HepG2 (cell line): ENCODE measurements around the gene IFNAR1. TPM values are rescaled to one million over a fixed set of nuclear protein-coding genes. Genes with fewer than 3 reads are reported as not detected.

Experiments used
- HDAC1 ChIP-seq: sonication (generic); formaldehyde crosslinking; IDR thresholded peaks from 2 replicates; pipeline ENCODE4 v1.5.1; 2020; ENCODE audit warnings: mild to moderate bottlenecking, missing genetic modification reagents
- HOXA9 ChIP-seq: sonication (generic); formaldehyde crosslinking; IDR thresholded peaks from 2 replicates; pipeline ENCODE4 v1.8.1; 2022; ENCODE audit warnings: missing genetic modification reagents, mild to moderate bottlenecking, moderate library complexity, borderline replicate concordance
- KDM6A ChIP-seq: IDR thresholded peaks from 2 replicates; pipeline ENCODE4 v1.6.1; 2016; ENCODE audit warnings: low read depth
- KLF16 ChIP-seq, 2 experiments: sonication (generic) in 1 of 2; formaldehyde crosslinking in 1 of 2; IDR thresholded peaks; 2 replicates each; pipeline versions ENCODE4 v1.6.1 to v1.8.0; 2016 to 2023; ENCODE audit warnings: missing genetic modification reagents in 2 of 2, missing compliant biosample characterization in 1 of 2
- MTF2 ChIP-seq: sonication (generic); formaldehyde crosslinking; IDR thresholded peaks from 2 replicates; pipeline ENCODE4 v1.5.0; 2020; ENCODE audit warnings: missing genetic modification reagents, borderline replicate concordance
- NFE2L2 ChIP-seq: fragments of 150-350 bp; IDR thresholded peaks from 2 replicates; pipeline ENCODE4 v1.6.1; 2014; ENCODE audit warnings: low read length
- RARA ChIP-seq: IDR thresholded peaks from 2 replicates; pipeline ENCODE4 v1.6.1; 2016; ENCODE audit warnings: missing genetic modification reagents, missing compliant biosample characterization
- RBFOX2 ChIP-seq: fragments of 200-400 bp; formaldehyde crosslinking; IDR thresholded peaks from 2 replicates; pipeline ENCODE4 v1.6.1; 2017; ENCODE audit warnings: low read depth, mild to moderate bottlenecking, low read length
- REL ChIP-seq: sonication (generic); formaldehyde crosslinking; conservative IDR thresholded peaks from 2 replicates; pipeline ENCODE4 v1.8.0; 2022; ENCODE audit warnings: mild to moderate bottlenecking, missing genetic modification reagents, moderate library complexity
- SALL1 ChIP-seq: sonication (generic); formaldehyde crosslinking; IDR thresholded peaks from 2 replicates; pipeline ENCODE4 v1.8.0; 2022; ENCODE audit warnings: mild to moderate bottlenecking, missing genetic modification reagents
- SMAD3 ChIP-seq: sonication (generic); formaldehyde crosslinking; IDR thresholded peaks from 2 replicates; pipeline ENCODE4 v1.4.0; 2020; ENCODE audit warnings: missing genetic modification reagents
- SOX5 ChIP-seq: IDR thresholded peaks from 2 replicates; pipeline ENCODE4 v1.6.1; 2016; ENCODE audit warnings: borderline replicate concordance
- ZNF30 ChIP-seq: sonication (generic); formaldehyde crosslinking; IDR thresholded peaks from 2 replicates; pipeline ENCODE4 v1.5.0; 2020; ENCODE audit warnings: mild to moderate bottlenecking, missing genetic modification reagents
- ZNF326 ChIP-seq: sonication (generic); formaldehyde crosslinking; IDR thresholded peaks from 2 replicates; pipeline ENCODE4 v1.4.0; 2020; ENCODE audit warnings: missing genetic modification reagents, borderline replicate concordance
- ZNF335 ChIP-seq: sonication (generic); formaldehyde crosslinking; IDR thresholded peaks from 2 replicates; pipeline ENCODE4 v1.4.0; 2020; ENCODE audit warnings: missing genetic modification reagents
- ZNF747 ChIP-seq: sonication (generic); formaldehyde crosslinking; IDR thresholded peaks from 2 replicates; pipeline ENCODE4 v1.8.1; 2023; ENCODE audit warnings: missing genetic modification reagents, mild to moderate bottlenecking, borderline replicate concordance
- ZSCAN31 ChIP-seq: sonication (generic); formaldehyde crosslinking; IDR thresholded peaks from 2 replicates; pipeline ENCODE4 v1.5.0; 2020; ENCODE audit warnings: low read depth, mild to moderate bottlenecking, missing genetic modification reagents
- polyA plus RNA-seq, 8 experiments: library from polyadenylated mRNA; depleted of rRNA in 3 of 8; stranded (reverse) in 7 of 8; unstranded in 1 of 8; fragments of >200 nt; fragmentation: Illumina TruSeq in 4 of 8; extraction: Trizol in 4 of 8; gene quantifications; 2 replicates each; pipeline versions ENCODE4 v1.2.1 to v1.2.3, GENCODE V29; 2011 to 2016; ENCODE audit warnings: low read depth in 4 of 8, missing spikeins in 1 of 8, mixed read lengths in 1 of 8; ENCODE audit not compliant: insufficient read depth in 1 of 8
- total RNA-seq, 5 experiments: library from RNA; depleted of rRNA; stranded (reverse); fragments of >200 nt; fragmentation: Illumina TruSeq; extraction: Trizol; gene quantifications; 2 replicates each; pipeline ENCODE4 v1.2.3, GENCODE V29; 2016; ENCODE audit warnings: low read depth in 1 of 5
- TF ChIP-seq, protein P1 (sequence below): sonication (generic); formaldehyde crosslinking; IDR thresholded peaks from 2 replicates; pipeline ENCODE4 v1.4.0; 2020; ENCODE audit warnings: missing genetic modification reagents, borderline replicate concordance
- TF ChIP-seq, protein P2 (sequence below): IDR thresholded peaks from 2 replicates; pipeline ENCODE4 v1.6.1; 2016
- TF ChIP-seq, protein P3 (sequence below): sonication (generic); formaldehyde crosslinking; IDR thresholded peaks from 2 replicates; pipeline ENCODE4 v1.5.0; 2020; ENCODE audit warnings: missing genetic modification reagents
- TF ChIP-seq, protein P4 (sequence below): sonication (generic); formaldehyde crosslinking; IDR thresholded peaks from 2 replicates; pipeline ENCODE4 v1.4.0; 2020; ENCODE audit warnings: missing genetic modification reagents

IFNAR1 gene
- total and polyA plus RNA-seq, 2 of the 13 experiments (the other 11 are each of a cell fraction or from before 2014, with no cell fraction given), result 6.7 to 9.3 TPM

DNA sequence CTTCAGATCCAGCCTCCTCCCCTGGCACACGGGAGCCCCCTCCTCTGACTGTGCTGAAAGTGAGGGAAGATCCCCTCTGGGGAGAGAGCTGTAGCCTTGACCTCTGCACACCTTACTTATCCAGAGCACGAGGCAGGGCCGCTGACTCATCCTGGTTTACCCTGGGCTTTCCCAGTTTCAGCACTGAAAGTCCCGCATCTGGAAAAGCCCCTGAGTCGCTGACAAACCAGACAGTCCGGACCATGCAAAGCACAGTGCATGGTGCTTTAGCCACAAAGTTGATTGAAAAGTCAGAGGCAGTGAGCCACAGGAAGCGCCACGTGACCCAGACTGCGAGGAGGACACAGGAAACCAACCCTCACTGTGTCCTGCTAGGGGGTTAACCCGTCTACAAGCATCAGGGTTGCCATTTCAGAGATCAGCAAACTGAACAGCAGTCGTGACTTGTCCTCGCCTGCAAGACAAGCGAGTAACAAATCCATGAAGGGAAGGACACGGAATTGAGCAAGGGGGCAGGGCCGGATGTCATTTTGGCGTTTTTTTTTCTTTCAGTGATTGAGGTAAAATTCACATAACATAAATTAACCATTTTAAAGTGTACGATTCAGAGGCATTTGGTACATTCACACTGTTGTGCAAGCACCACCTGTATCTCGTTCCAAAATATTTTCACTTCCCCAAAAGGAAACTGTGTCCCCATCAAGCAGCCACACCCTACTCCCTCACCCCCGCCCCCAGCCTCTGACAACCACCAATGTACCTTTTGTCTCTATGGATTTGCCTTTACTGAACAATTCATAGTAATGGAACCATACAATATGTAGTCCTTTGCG, 58.5 kb downstream of the IFNAR1 start (continued):
- TF ChIP-seq RBFOX2 (no peak), HOXA9 (CRISPR knock-in tag) (no peak), ZNF747 (CRISPR knock-in tag) (peak; percentile 16; the same call in 1 of the 2 replicates), RARA (CRISPR knock-in tag) (peak; percentile 94), KLF16 (CRISPR knock-in tag; IDR thresholded peaks at IDR 0.05) (peak in 1 of 2 experiments; percentile 28; a peak in 1 of 4 replicates), MTF2 (no peak), ZNF335 (CRISPR knock-in tag) (0 out of 2 replicates have a peak, but pooled peaks have one; percentile 27), NFE2L2 (peak; percentile 67), SALL1 (peak; percentile 81), REL (CRISPR knock-in tag) (peak; percentile 59; the same call in 1 of the 2 replicates), SMAD3 (CRISPR knock-in tag) (peak; percentile 70), ZSCAN31 (CRISPR knock-in tag) (peak; percentile 84), SOX5 (CRISPR knock-in tag) (peak; percentile 56; the same call in 1 of the 2 replicates), ZNF30 (CRISPR knock-in tag) (no peak), KDM6A (CRISPR knock-in tag) (0 out of 2 replicates have a peak, but pooled peaks have one; percentile 40), HDAC1 (CRISPR knock-in tag) (peak; percentile 85), ZNF326 (CRISPR knock-in tag) (no peak)
- TF ChIP-seq, protein P1, sequence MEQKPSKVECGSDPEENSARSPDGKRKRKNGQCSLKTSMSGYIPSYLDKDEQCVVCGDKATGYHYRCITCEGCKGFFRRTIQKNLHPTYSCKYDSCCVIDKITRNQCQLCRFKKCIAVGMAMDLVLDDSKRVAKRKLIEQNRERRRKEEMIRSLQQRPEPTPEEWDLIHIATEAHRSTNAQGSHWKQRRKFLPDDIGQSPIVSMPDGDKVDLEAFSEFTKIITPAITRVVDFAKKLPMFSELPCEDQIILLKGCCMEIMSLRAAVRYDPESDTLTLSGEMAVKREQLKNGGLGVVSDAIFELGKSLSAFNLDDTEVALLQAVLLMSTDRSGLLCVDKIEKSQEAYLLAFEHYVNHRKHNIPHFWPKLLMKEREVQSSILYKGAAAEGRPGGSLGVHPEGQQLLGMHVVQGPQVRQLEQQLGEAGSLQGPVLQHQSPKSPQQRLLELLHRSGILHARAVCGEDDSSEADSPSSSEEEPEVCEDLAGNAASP, result peak; percentile 70; the same call in 1 of the 2 replicates
- TF ChIP-seq, protein P2, sequence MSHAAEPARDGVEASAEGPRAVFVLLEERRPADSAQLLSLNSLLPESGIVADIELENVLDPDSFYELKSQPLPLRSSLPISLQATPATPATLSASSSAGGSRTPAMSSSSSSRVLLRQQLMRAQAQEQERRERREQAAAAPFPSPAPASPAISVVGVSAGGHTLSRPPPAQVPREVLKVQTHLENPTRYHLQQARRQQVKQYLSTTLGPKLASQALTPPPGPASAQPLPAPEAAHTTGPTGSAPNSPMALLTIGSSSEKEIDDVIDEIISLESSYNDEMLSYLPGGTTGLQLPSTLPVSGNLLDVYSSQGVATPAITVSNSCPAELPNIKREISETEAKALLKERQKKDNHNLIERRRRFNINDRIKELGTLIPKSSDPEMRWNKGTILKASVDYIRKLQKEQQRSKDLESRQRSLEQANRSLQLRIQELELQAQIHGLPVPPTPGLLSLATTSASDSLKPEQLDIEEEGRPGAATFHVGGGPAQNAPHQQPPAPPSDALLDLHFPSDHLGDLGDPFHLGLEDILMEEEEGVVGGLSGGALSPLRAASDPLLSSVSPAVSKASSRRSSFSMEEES (CRISPR knock-in tag), result peak; percentile 97
- TF ChIP-seq, protein P3, sequence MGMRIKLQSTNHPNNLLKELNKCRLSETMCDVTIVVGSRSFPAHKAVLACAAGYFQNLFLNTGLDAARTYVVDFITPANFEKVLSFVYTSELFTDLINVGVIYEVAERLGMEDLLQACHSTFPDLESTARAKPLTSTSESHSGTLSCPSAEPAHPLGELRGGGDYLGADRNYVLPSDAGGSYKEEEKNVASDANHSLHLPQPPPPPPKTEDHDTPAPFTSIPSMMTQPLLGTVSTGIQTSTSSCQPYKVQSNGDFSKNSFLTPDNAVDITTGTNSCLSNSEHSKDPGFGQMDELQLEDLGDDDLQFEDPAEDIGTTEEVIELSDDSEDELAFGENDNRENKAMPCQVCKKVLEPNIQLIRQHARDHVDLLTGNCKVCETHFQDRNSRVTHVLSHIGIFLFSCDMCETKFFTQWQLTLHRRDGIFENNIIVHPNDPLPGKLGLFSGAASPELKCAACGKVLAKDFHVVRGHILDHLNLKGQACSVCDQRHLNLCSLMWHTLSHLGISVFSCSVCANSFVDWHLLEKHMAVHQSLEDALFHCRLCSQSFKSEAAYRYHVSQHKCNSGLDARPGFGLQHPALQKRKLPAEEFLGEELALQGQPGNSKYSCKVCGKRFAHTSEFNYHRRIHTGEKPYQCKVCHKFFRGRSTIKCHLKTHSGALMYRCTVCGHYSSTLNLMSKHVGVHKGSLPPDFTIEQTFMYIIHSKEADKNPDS (CRISPR knock-in tag), result no peak
- TF ChIP-seq, protein P4, sequence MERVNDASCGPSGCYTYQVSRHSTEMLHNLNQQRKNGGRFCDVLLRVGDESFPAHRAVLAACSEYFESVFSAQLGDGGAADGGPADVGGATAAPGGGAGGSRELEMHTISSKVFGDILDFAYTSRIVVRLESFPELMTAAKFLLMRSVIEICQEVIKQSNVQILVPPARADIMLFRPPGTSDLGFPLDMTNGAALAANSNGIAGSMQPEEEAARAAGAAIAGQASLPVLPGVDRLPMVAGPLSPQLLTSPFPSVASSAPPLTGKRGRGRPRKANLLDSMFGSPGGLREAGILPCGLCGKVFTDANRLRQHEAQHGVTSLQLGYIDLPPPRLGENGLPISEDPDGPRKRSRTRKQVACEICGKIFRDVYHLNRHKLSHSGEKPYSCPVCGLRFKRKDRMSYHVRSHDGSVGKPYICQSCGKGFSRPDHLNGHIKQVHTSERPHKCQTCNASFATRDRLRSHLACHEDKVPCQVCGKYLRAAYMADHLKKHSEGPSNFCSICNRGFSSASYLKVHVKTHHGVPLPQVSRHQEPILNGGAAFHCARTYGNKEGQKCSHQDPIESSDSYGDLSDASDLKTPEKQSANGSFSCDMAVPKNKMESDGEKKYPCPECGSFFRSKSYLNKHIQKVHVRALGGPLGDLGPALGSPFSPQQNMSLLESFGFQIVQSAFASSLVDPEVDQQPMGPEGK (CRISPR knock-in tag), result peak; percentile 89
